ENCODE measurements around the gene RAB10.

Gene RAB10

GRCh38 chr2:26076001-26076587 is 42.2 kb downstream of the RAB10 start:
- no peak for ATAC-seq
- TF ChIP-seq ZNF8 (CRISPR knock-in tag; IDR thresholded peaks at IDR 0.05) (no peak), POU6F1 (CRISPR knock-in tag; IDR thresholded peaks at IDR 0.05; ENCODE audit: borderline replicate concordance, low read depth) (no peak), CREB5 (CRISPR knock-in tag; IDR thresholded peaks at IDR 0.05; ENCODE audit: low read depth) (no peak), CSDC2 (CRISPR knock-in tag; IDR thresholded peaks at IDR 0.05) (no peak), ISL1 (CRISPR knock-in tag; IDR thresholded peaks at IDR 0.05) (no peak)

GRCh38 chr2:26077291-26077690 is 43.4 kb downstream of the RAB10 start:
- TF ChIP-seq GLIS3 (CRISPR knock-in tag; IDR thresholded peaks at IDR 0.05) (no peak), POU6F1 (CRISPR knock-in tag; IDR thresholded peaks at IDR 0.05; ENCODE audit: borderline replicate concordance, low read depth) (no peak), RARB (CRISPR knock-in tag; IDR thresholded peaks at IDR 0.05) (no peak), ZFP30 (CRISPR knock-in tag; IDR thresholded peaks at IDR 0.05) (no peak), TCF4 (CRISPR knock-in tag; IDR thresholded peaks at IDR 0.05; ENCODE audit: borderline replicate concordance) (no peak), OSR1 (CRISPR knock-in tag; IDR thresholded peaks at IDR 0.05) (no peak), ISL1 (CRISPR knock-in tag; IDR thresholded peaks at IDR 0.05) (no peak), ESRRG (CRISPR knock-in tag; IDR thresholded peaks at IDR 0.05) (no peak), ZNF70 (CRISPR knock-in tag; IDR thresholded peaks at IDR 0.05) (no peak), PPARA (CRISPR knock-in tag; IDR thresholded peaks at IDR 0.05; ENCODE audit: borderline replicate concordance) (no peak), PATZ1 (CRISPR knock-in tag; IDR thresholded peaks at IDR 0.05; ENCODE audit: borderline replicate concordance) (no peak), ZNF565 (CRISPR knock-in tag; conservative IDR thresholded peaks at IDR 0.05; ENCODE audit: low read depth) (no peak)

GRCh38 chr2:26078939-26079338 is 45.1 kb downstream of the RAB10 start:
- TF ChIP-seq PPARA (CRISPR knock-in tag; IDR thresholded peaks at IDR 0.05; ENCODE audit: borderline replicate concordance) (no peak), GLIS3 (CRISPR knock-in tag; IDR thresholded peaks at IDR 0.05) (no peak), TSHZ2 (CRISPR knock-in tag; IDR thresholded peaks at IDR 0.05) (no peak), TCF4 (CRISPR knock-in tag; IDR thresholded peaks at IDR 0.05; ENCODE audit: borderline replicate concordance) (no peak), ZFP30 (CRISPR knock-in tag; IDR thresholded peaks at IDR 0.05) (no peak), POU6F1 (CRISPR knock-in tag; IDR thresholded peaks at IDR 0.05; ENCODE audit: borderline replicate concordance, low read depth) (no peak), ZC3H10 (CRISPR knock-in tag; IDR thresholded peaks at IDR 0.05) (no peak), SNAI2 (CRISPR knock-in tag; IDR thresholded peaks at IDR 0.05) (no peak), CREB5 (CRISPR knock-in tag; IDR thresholded peaks at IDR 0.05; ENCODE audit: low read depth) (no peak), ZNF8 (CRISPR knock-in tag; IDR thresholded peaks at IDR 0.05) (no peak), PATZ1 (CRISPR knock-in tag; IDR thresholded peaks at IDR 0.05; ENCODE audit: borderline replicate concordance) (no peak), ZFP3 (CRISPR knock-in tag; IDR thresholded peaks at IDR 0.05) (no peak), ESRRG (CRISPR knock-in tag; IDR thresholded peaks at IDR 0.05) (no peak), BACH2 (CRISPR knock-in tag; IDR thresholded peaks at IDR 0.05; ENCODE audit: borderline replicate concordance) (no peak), OSR1 (CRISPR knock-in tag; IDR thresholded peaks at IDR 0.05) (no peak), ISL1 (CRISPR knock-in tag; IDR thresholded peaks at IDR 0.05) (no peak), RARB (CRISPR knock-in tag; IDR thresholded peaks at IDR 0.05) (no peak), ARNTL (CRISPR knock-in tag; IDR thresholded peaks at IDR 0.05; ENCODE audit: borderline replicate concordance, low read depth) (no peak), TOX (CRISPR knock-in tag; IDR thresholded peaks at IDR 0.05; ENCODE audit: borderline replicate concordance) (no peak)

More at GRCh38 chr2:26077291-26077690, 43.4 kb downstream of the RAB10 start:
- no peak for ATAC-seq

More at GRCh38 chr2:26078939-26079338, 45.1 kb downstream of the RAB10 start:
- ATAC-seq: no peak

Data from SK-N-SH treated with all-trans-retinoic acid at 6 μM for 48 hours (cell line).